CD4-positive, alpha-beta T cell (primary cell): ENCODE data around the gene TUBG1. TPM values are rescaled to one million over a fixed set of nuclear protein-coding genes. Genes with fewer than 3 reads are reported as not detected.
"Not testable (repeated sequence)": the region's sequence is repeated elsewhere in the genome, so short reads cannot be mapped to it uniquely, and the experiment has no call there.

Source experiments
- ATAC-seq: fragments of 200-7000 bp; cut with Tn5 transposase; one replicate; pipeline ENCODE4 v1.10.0; 2022; ENCODE audit warnings: mild to moderate bottlenecking; ENCODE audit not compliant: poor library complexity
- CTCF ChIA-PET: fragments of 350-600 bp; sonication (Branson Sonifier 250); formaldehyde crosslinking; loops from one replicate; lab custom pipeline; 2021; ENCODE audit warnings: antibody characterized with exemption, inconsistent platforms; lab: Charles Lee
- POLR2A ChIA-PET: fragments of 350-600 bp; sonication (Branson Sonifier 250); formaldehyde crosslinking; loops from one replicate; lab custom pipeline; 2021; ENCODE audit warnings: antibody characterized with exemption, inconsistent platforms; lab: Charles Lee
- DNase-seq, 14 experiments: peaks; one replicate each; pipeline ENCODE4 v3.0.0-alpha.2; 2013 to 2020; ENCODE audit warnings: mixed read lengths in 2 of 14
- H3K27ac ChIP-seq, 2 donors: one replicate each; pipeline versions ENCODE4 v1.5.1 to v1.7.0; 2013; ENCODE audit warnings: low read length in 2 of 2, low read depth in 1 of 2, mild to moderate bottlenecking in 1 of 2
- H3K27me3 ChIP-seq, 2 experiments: 1 replicate in 1 of 2; 2 replicates in 1 of 2; pipeline versions ENCODE4 v1.6.1 to v1.7.0; 2013; ENCODE audit warnings: low read length in 2 of 2, control low read depth in 1 of 2, mild to moderate bottlenecking in 1 of 2, moderate library complexity in 1 of 2; ENCODE audit not compliant: insufficient read depth in 2 of 2, control insufficient read depth in 1 of 2
- H3K36me3 ChIP-seq: one replicate; pipeline ENCODE4 v1.6.1; 2013; ENCODE audit warnings: low read length, control low read depth; ENCODE audit not compliant: insufficient read depth
- H3K4me1 ChIP-seq: one replicate; pipeline ENCODE4 v1.6.1; 2013; ENCODE audit warnings: low read length, control low read depth; ENCODE audit not compliant: insufficient read depth
- H3K4me3 ChIP-seq: one replicate; pipeline ENCODE4 v1.5.1; 2013; ENCODE audit warnings: mild to moderate bottlenecking, low read length, moderate library complexity
- H3K9me3 ChIP-seq, 2 experiments: 1 replicate in 1 of 2; 2 replicates in 1 of 2; pipeline versions ENCODE4 v1.6.1 to v1.7.0; 2013; ENCODE audit warnings: low read length in 2 of 2, mild to moderate bottlenecking in 2 of 2, control low read depth in 1 of 2, moderate library complexity in 1 of 2; ENCODE audit not compliant: control insufficient read depth in 1 of 2, insufficient read depth in 1 of 2
- H3K27ac Mint-ChIP-seq: one replicate; pipeline ENCODE4 v1.8.0; 2020; ENCODE audit warnings: mixed read lengths
- H3K27me3 Mint-ChIP-seq: one replicate; pipeline ENCODE4 v1.8.0; 2021; ENCODE audit warnings: mixed read lengths
- H3K36me3 Mint-ChIP-seq: one replicate; pipeline ENCODE4 v1.8.0; 2021; ENCODE audit warnings: low read depth, mixed read lengths
- H3K4me1 Mint-ChIP-seq: one replicate; pipeline ENCODE4 v1.8.0; 2021; ENCODE audit warnings: low read depth, mixed read lengths
- H3K4me3 Mint-ChIP-seq: one replicate; pipeline ENCODE4 v1.8.0; 2020; ENCODE audit warnings: mild to moderate bottlenecking, mixed read lengths
- H3K9me3 Mint-ChIP-seq: one replicate; pipeline ENCODE4 v1.8.0; 2020; ENCODE audit warnings: mixed read lengths
- CTCF ChIP-seq: fragments of 200-600 bp; IDR thresholded peaks from one replicate; pipeline ENCODE4 v1.8.0; 2022; ENCODE audit warnings: antibody characterized with exemption, mild to moderate bottlenecking
- intact Hi-C, 2 experiments: fragments of 100-400 bp; cut with DNase I in 1 of 2; cut with micrococcal nuclease in 1 of 2; formaldehyde crosslinking; loops; one replicate each; pipeline versions ENCODE4 v1.15.1 to v1.9.0; 2023 to 2025; cut with DNase I, micrococcal nuclease
- total RNA-seq, 174 experiments: library from RNA in 2 of 174; stranded (reverse) in 2 of 174; gene quantifications; one replicate each; pipeline ENCODE4 v1.2.3 and lab custom pipeline; 2021 to 2026

Gene TUBG1
- total RNA-seq, 2 experiments from 2014 or later: 7.3 to 8.5 TPM

GRCh38 chr17:42618442-42619150 lies 9.1 kb downstream of the TUBG1 start:
- H3K9me3 Mint-ChIP-seq: no peaks in the 10 kb centered on the region
- no peak overlapping the region for H3K27ac ChIP-seq
- CTCF ChIA-PET: no interaction called here
- H3K36me3 ChIP-seq: peaks cover 17% of the 10 kb centered on the region
- peak in 2 of 14 experiments; percentile 15 to 40 for DNase-seq
- no peak for TF ChIP-seq CTCF
- no peak for ATAC-seq
- intact Hi-C loops: no loop called here
- H3K4me3 Mint-ChIP-seq: no peak overlapping the region
- no peaks in the 10 kb centered on the region for H3K4me1 Mint-ChIP-seq
- no peak overlapping the region for H3K27ac Mint-ChIP-seq
- no peaks in the 10 kb centered on the region for H3K27me3 ChIP-seq
- no peak overlapping the region for H3K4me3 ChIP-seq
- H3K27me3 Mint-ChIP-seq: no peaks in the 10 kb centered on the region
- H3K36me3 Mint-ChIP-seq: peaks cover 23% of the 10 kb centered on the region
- no peaks in the 10 kb centered on the region for H3K9me3 ChIP-seq
- H3K4me1 ChIP-seq: peaks cover 8% of the 10 kb centered on the region
- POLR2A ChIA-PET: interaction anchor here (1.2 kb wide), 1 partner anchor 9 kb away, joined by 3 read pairs; the partner anchor contains the start of genes RETREG3 and TUBG1

GRCh38 chr17:42621987-42622386 lies 12.5 kb downstream of the TUBG1 start:
- DNase-seq, H3K36me3 ChIP-seq, H3K4me3 ChIP-seq, H3K4me1 ChIP-seq, H3K27ac ChIP-seq, H3K27me3 ChIP-seq, POLR2A ChIA-PET, H3K27me3 Mint-ChIP-seq, ATAC-seq, H3K36me3 Mint-ChIP-seq, H3K9me3 Mint-ChIP-seq, intact Hi-C loops, H3K4me1 Mint-ChIP-seq, H3K9me3 ChIP-seq, H3K27ac Mint-ChIP-seq, H3K4me3 Mint-ChIP-seq: not testable (repeated sequence)
- CTCF ChIA-PET: interaction anchor here (1.3 kb wide), 1 partner anchor 58 kb away, joined by 3 read pairs; no protein-coding TSS in a partner anchor

- DNase-seq (no peak), ATAC-seq (no peak)
- intact Hi-C loops: no loop called here
- POLR2A ChIA-PET: no interaction called here
- Histone ChIP-seq H3K9me3 (no peaks in the 10 kb centered on the region), H3K4me1 (peaks cover 5% of the 10 kb centered on the region), H3K4me3 (no peak overlapping the region), H3K36me3 (no peaks in the 10 kb centered on the region), H3K27me3 (no peaks in the 10 kb centered on the region), H3K27ac (no peak overlapping the region)
- no peaks in the 10 kb centered on the region for H3K9me3 Mint-ChIP-seq
- H3K4me1 Mint-ChIP-seq: no peaks in the 10 kb centered on the region
- TF ChIP-seq CTCF: no peak
- H3K36me3 Mint-ChIP-seq: no peaks in the 10 kb centered on the region
- no peak overlapping the region for H3K4me3 Mint-ChIP-seq
- no peaks in the 10 kb centered on the region for H3K27me3 Mint-ChIP-seq
- H3K27ac Mint-ChIP-seq: no peak overlapping the region
- CTCF ChIA-PET: interaction anchor here (0.6 to 1.0 kb wide), 2 partner anchors 9 to 45 kb away, joined by 3 to 4 read pairs; no protein-coding TSS in a partner anchor
Observed at GRCh38 chr17:42623271-42623670, 13.8 kb downstream of the TUBG1 start.
